Measurements from ENCODE around the gene VAV2. TPM values are rescaled to one million over a fixed set of nuclear protein-coding genes. Genes with fewer than 3 reads are reported as not detected.

VAV2 gene
- total and polyA plus RNA-seq, 4 donors: 4.9 to 26.4 (median 17.0) TPM

DNA sequence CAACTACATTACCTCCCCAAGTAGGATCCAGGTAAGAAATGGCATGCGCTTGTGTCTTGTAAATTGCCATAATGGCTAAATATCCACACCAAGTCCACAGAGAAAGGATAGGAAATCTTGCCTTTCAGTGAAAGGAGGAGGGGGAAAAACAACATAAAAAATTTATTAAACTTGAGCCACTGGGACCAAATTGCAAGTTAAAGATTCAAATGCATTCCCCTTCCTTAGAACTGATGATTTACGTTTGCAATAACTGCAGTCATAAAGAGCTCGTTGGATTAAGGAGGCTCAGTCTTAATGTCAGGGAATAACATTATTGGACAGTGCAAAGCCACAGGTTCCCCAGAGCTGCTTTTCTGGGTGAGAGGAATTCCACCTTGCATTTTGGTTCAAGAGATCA is 161.4 kb downstream of the VAV2 start:
- DNase-seq (ENCODE audit: low spot score): no peak
- TF ChIP-seq SP1 (IDR thresholded peaks at IDR 0.05) (no peak), HNF4A (conservative IDR thresholded peaks at IDR 0.05) (no peak), JUND (IDR thresholded peaks at IDR 0.05) (no peak), RXRA (IDR thresholded peaks at IDR 0.05) (no peak), RAD21 (IDR thresholded peaks at IDR 0.05) (no peak), GABPA (IDR thresholded peaks at IDR 0.05 in 1 of 2, conservative IDR thresholded peaks at IDR 0.05 in 1 of 2) (no peak), FOXA2 (IDR thresholded peaks at IDR 0.05) (no peak), NR2F2 (IDR thresholded peaks at IDR 0.05) (no peak), FOXA1 (IDR thresholded peaks at IDR 0.05) (no peak), TAF1 (conservative IDR thresholded peaks at IDR 0.05) (no peak), YY1 (IDR thresholded peaks at IDR 0.05) (no peak), HNF4G (IDR thresholded peaks at IDR 0.05) (no peak)
- TF ChIP-seq, protein P1, sequence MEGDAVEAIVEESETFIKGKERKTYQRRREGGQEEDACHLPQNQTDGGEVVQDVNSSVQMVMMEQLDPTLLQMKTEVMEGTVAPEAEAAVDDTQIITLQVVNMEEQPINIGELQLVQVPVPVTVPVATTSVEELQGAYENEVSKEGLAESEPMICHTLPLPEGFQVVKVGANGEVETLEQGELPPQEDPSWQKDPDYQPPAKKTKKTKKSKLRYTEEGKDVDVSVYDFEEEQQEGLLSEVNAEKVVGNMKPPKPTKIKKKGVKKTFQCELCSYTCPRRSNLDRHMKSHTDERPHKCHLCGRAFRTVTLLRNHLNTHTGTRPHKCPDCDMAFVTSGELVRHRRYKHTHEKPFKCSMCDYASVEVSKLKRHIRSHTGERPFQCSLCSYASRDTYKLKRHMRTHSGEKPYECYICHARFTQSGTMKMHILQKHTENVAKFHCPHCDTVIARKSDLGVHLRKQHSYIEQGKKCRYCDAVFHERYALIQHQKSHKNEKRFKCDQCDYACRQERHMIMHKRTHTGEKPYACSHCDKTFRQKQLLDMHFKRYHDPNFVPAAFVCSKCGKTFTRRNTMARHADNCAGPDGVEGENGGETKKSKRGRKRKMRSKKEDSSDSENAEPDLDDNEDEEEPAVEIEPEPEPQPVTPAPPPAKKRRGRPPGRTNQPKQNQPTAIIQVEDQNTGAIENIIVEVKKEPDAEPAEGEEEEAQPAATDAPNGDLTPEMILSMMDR (IDR thresholded peaks at IDR 0.05; ENCODE audit: low read depth, low read length, missing input control): no peak
- TF ChIP-seq, protein P2, sequence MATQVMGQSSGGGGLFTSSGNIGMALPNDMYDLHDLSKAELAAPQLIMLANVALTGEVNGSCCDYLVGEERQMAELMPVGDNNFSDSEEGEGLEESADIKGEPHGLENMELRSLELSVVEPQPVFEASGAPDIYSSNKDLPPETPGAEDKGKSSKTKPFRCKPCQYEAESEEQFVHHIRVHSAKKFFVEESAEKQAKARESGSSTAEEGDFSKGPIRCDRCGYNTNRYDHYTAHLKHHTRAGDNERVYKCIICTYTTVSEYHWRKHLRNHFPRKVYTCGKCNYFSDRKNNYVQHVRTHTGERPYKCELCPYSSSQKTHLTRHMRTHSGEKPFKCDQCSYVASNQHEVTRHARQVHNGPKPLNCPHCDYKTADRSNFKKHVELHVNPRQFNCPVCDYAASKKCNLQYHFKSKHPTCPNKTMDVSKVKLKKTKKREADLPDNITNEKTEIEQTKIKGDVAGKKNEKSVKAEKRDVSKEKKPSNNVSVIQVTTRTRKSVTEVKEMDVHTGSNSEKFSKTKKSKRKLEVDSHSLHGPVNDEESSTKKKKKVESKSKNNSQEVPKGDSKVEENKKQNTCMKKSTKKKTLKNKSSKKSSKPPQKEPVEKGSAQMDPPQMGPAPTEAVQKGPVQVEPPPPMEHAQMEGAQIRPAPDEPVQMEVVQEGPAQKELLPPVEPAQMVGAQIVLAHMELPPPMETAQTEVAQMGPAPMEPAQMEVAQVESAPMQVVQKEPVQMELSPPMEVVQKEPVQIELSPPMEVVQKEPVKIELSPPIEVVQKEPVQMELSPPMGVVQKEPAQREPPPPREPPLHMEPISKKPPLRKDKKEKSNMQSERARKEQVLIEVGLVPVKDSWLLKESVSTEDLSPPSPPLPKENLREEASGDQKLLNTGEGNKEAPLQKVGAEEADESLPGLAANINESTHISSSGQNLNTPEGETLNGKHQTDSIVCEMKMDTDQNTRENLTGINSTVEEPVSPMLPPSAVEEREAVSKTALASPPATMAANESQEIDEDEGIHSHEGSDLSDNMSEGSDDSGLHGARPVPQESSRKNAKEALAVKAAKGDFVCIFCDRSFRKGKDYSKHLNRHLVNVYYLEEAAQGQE (IDR thresholded peaks at IDR 0.05): no peak
- TF ChIP-seq, protein P3, sequence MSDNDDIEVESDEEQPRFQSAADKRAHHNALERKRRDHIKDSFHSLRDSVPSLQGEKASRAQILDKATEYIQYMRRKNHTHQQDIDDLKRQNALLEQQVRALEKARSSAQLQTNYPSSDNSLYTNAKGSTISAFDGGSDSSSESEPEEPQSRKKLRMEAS (IDR thresholded peaks at IDR 0.05): no peak
- TF ChIP-seq, protein P4, sequence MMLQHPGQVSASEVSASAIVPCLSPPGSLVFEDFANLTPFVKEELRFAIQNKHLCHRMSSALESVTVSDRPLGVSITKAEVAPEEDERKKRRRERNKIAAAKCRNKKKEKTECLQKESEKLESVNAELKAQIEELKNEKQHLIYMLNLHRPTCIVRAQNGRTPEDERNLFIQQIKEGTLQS (IDR thresholded peaks at IDR 0.05): no peak
- Histone ChIP-seq H3K9ac (ENCODE audit: low read depth in 1 of 2, low read length in 2 of 2) (no peak overlapping the region), H3K27ac (ENCODE audit: low read depth in 1 of 2, low read length in 2 of 2) (no peak overlapping the region), H3K4me3 (ENCODE audit: low read depth in 1 of 3, low read length in 3 of 3) (no peak overlapping the region), H3K27me3 (ENCODE audit: control insufficient read depth in 4 of 4, insufficient read depth in 4 of 4, low read length in 3 of 4) (no peaks in the 10 kb centered on the region), H3K4me1 (ENCODE audit: control insufficient read depth in 4 of 4, insufficient read depth in 4 of 4, low read length in 3 of 4) (no peaks in the 10 kb centered on the region), H3K36me3 (ENCODE audit: control insufficient read depth in 4 of 4, insufficient read depth in 3 of 4, low read depth in 1 of 4, low read length in 3 of 4) (peaks cover 0 to 21% (median 7%) of the 10 kb centered on the region in 4 donors), H3K9me3 (ENCODE audit: control insufficient read depth in 4 of 4, low read length in 3 of 4) (no peaks in the 10 kb centered on the region)
- 92% methylated on average over 3 of the region's 3 CpGs for WGBS

DNA sequence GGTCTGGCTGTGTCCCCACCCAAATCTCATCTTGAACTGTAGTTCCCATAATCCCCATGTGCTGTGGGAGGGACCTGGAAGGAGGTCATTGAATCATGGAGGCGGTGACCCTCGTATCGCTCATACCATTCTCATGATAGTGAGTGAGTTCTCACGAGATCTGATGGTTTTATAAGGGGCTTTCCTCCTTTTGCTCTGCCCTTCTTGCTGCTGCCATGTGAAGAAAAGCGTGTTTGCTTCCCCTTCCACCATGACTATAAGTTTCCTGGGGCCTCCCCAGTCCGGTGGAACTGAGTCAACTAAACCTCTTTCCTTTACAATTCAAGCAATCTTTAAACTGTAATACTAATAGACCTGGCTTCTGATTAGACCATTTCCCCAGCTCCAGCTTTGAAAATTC is 161.8 kb downstream of the VAV2 start:
- H3K4me1 ChIP-seq (ENCODE audit: control insufficient read depth in 4 of 4, insufficient read depth in 4 of 4, low read length in 3 of 4): no peaks in the 10 kb centered on the region
- no peak overlapping the region for H3K4me3 ChIP-seq (ENCODE audit: low read depth in 1 of 3, low read length in 3 of 3)
- peaks cover 0 to 21% (median 7%) of the 10 kb centered on the region in 4 donors for H3K36me3 ChIP-seq (ENCODE audit: control insufficient read depth in 4 of 4, insufficient read depth in 3 of 4, low read depth in 1 of 4, low read length in 3 of 4)
- 91% methylated on average over 6 of the region's 6 CpGs for WGBS
- no peak for DNase-seq (ENCODE audit: low spot score)
- H3K9me3 ChIP-seq (ENCODE audit: control insufficient read depth in 4 of 4, low read length in 3 of 4): no peaks in the 10 kb centered on the region
- H3K27ac ChIP-seq (ENCODE audit: low read depth in 1 of 2, low read length in 2 of 2): no peak overlapping the region
- no peak overlapping the region for H3K9ac ChIP-seq (ENCODE audit: low read depth in 1 of 2, low read length in 2 of 2)
- H3K27me3 ChIP-seq (ENCODE audit: control insufficient read depth in 4 of 4, insufficient read depth in 4 of 4, low read length in 3 of 4): no peaks in the 10 kb centered on the region
- no peak for TF ChIP-seq HNF4G (IDR thresholded peaks at IDR 0.05)
- no peak for TF ChIP-seq YY1 (IDR thresholded peaks at IDR 0.05)
- TF ChIP-seq, protein P1 (IDR thresholded peaks at IDR 0.05; ENCODE audit: low read depth, low read length, missing input control): no peak
- TF ChIP-seq, protein P2 (IDR thresholded peaks at IDR 0.05): no peak
- no peak for TF ChIP-seq JUND (IDR thresholded peaks at IDR 0.05)
- TF ChIP-seq GABPA (IDR thresholded peaks at IDR 0.05 in 1 of 2, conservative IDR thresholded peaks at IDR 0.05 in 1 of 2): no peak
- TF ChIP-seq, protein P5, sequence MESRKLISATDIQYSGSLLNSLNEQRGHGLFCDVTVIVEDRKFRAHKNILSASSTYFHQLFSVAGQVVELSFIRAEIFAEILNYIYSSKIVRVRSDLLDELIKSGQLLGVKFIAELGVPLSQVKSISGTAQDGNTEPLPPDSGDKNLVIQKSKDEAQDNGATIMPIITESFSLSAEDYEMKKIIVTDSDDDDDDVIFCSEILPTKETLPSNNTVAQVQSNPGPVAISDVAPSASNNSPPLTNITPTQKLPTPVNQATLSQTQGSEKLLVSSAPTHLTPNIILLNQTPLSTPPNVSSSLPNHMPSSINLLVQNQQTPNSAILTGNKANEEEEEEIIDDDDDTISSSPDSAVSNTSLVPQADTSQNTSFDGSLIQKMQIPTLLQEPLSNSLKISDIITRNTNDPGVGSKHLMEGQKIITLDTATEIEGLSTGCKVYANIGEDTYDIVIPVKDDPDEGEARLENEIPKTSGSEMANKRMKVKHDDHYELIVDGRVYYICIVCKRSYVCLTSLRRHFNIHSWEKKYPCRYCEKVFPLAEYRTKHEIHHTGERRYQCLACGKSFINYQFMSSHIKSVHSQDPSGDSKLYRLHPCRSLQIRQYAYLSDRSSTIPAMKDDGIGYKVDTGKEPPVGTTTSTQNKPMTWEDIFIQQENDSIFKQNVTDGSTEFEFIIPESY (IDR thresholded peaks at IDR 0.05): no peak
- TF ChIP-seq NR2F2 (IDR thresholded peaks at IDR 0.05): no peak
- no peak for TF ChIP-seq TAF1 (conservative IDR thresholded peaks at IDR 0.05)
- TF ChIP-seq FOXA1 (IDR thresholded peaks at IDR 0.05): no peak
- TF ChIP-seq EGR1 (IDR thresholded peaks at IDR 0.05; ENCODE audit: low read depth in 2 of 2): no peak
